K562 (cell line): Measurements from ENCODE around the gene CDC25B. TPM values are rescaled to one million over a fixed set of nuclear protein-coding genes. Genes with fewer than 3 reads are reported as not detected.

Experiments
- COPS2 ChIP-seq: fragments of 450-650 bp; conservative IDR thresholded peaks from 2 replicates; pipeline ENCODE4 v1.6.1; 2016; ENCODE audit warnings: mild to moderate bottlenecking, moderate library complexity
- EP300 ChIP-seq: IDR thresholded peaks from 2 replicates; pipeline ENCODE4 v1.6.1; 2012; ENCODE audit warnings: low read length, improper control_type of control experiment
- FOSL1 ChIP-seq: fragments of 200-800 bp; sonication (Bioruptor generic); conservative IDR thresholded peaks from 2 replicates; pipeline ENCODE4 v1.6.1; 2016; ENCODE audit warnings: missing genetic modification characterization, missing compliant biosample characterization
- HOXB6 ChIP-seq: fragments of 250-450 bp; sonication (Bioruptor Pico); IDR thresholded peaks from 2 replicates; pipeline ENCODE4 v1.5.1; 2022; ENCODE audit warnings: mild to moderate bottlenecking, borderline replicate concordance
- HSF4 ChIP-seq: fragments of 250-450 bp; sonication (Bioruptor Pico); IDR thresholded peaks from 2 replicates; pipeline ENCODE4 v2.1.2; 2022; ENCODE audit warnings: mild to moderate bottlenecking, moderate library complexity, borderline replicate concordance
- JUN ChIP-seq, 2 experiments: sonication (generic) in 1 of 2; formaldehyde crosslinking in 1 of 2; IDR thresholded peaks; 2 replicates each; pipeline versions ENCODE4 v1.6.1 to v1.8.0; 2012 to 2022; ENCODE audit warnings: borderline replicate concordance in 2 of 2, mild to moderate bottlenecking in 2 of 2, improper control_type of control experiment in 1 of 2, low read depth in 1 of 2, low read length in 1 of 2, missing genetic modification reagents in 1 of 2
- KAT7 ChIP-seq: sonication (generic); formaldehyde crosslinking; IDR thresholded peaks from 2 replicates; pipeline ENCODE4 v1.8.0; 2022; ENCODE audit warnings: missing genetic modification reagents, mild to moderate bottlenecking, borderline replicate concordance
- KLF16 ChIP-seq: IDR thresholded peaks from 2 replicates; pipeline ENCODE4 v1.6.1; 2016; ENCODE audit warnings: antibody characterized with exemption
- MAFK ChIP-seq: IDR thresholded peaks from 2 replicates; pipeline ENCODE4 v1.6.1; 2011; ENCODE audit warnings: low read length, improper control_type of control experiment
- MBD2 ChIP-seq: sonication (generic); IDR thresholded peaks from 2 replicates; pipeline ENCODE4 v1.6.1; 2016; ENCODE audit warnings: low read depth, borderline replicate concordance
- MEF2D ChIP-seq: conservative IDR thresholded peaks from 2 replicates; pipeline ENCODE4 v1.6.1; 2016; ENCODE audit warnings: low read depth, missing genetic modification characterization, missing compliant biosample characterization
- NELFE ChIP-seq: IDR thresholded peaks from 2 replicates; pipeline ENCODE4 v1.6.1; 2011; ENCODE audit warnings: mild to moderate bottlenecking; ENCODE audit not compliant: insufficient read depth, insufficient read length
- NFIC ChIP-seq: fragments of 450-650 bp; IDR thresholded peaks from 2 replicates; pipeline ENCODE4 v1.6.1; 2017; ENCODE audit warnings: mild to moderate bottlenecking, inconsistent platforms
- NRF1 ChIP-seq, 2 experiments: fragments of 450-650 bp; IDR thresholded peaks in 1 of 2; conservative IDR thresholded peaks in 1 of 2; 2 replicates each; pipeline ENCODE4 v1.6.1; 2014; ENCODE audit warnings: mild to moderate bottlenecking in 2 of 2
- PHF8 ChIP-seq: fragments of 200-600 bp; sonication (generic); IDR thresholded peaks from 2 replicates; pipeline ENCODE4 v1.6.1; 2012; ENCODE audit warnings: mixed run types, mild to moderate bottlenecking, inconsistent platforms, low read length, moderate library complexity, borderline replicate concordance
- SIX5 ChIP-seq, 2 experiments: IDR thresholded peaks; 2 replicates each; pipeline ENCODE4 v1.6.1; 2011; ENCODE audit warnings: low read length in 2 of 2, borderline replicate concordance in 1 of 2, low read depth in 1 of 2, mild to moderate bottlenecking in 1 of 2, moderate library complexity in 1 of 2; ENCODE audit not compliant: insufficient read depth in 1 of 2
- TEAD1 ChIP-seq, 2 experiments: fragments of 450-650 bp in 1 of 2; sonication (generic) in 1 of 2; formaldehyde crosslinking; IDR thresholded peaks; 2 replicates each; pipeline versions ENCODE4 v1.4.0 to v1.8.0; 2020 to 2022; ENCODE audit warnings: mild to moderate bottlenecking in 2 of 2, missing genetic modification reagents in 1 of 2
- ZBTB7A ChIP-seq: IDR thresholded peaks from 2 replicates; pipeline ENCODE4 v1.6.1; 2011; ENCODE audit warnings: low read depth, mild to moderate bottlenecking, low read length, moderate library complexity, borderline replicate concordance; ENCODE audit not compliant: control insufficient read depth
- ZC3H8 ChIP-seq: fragments of 450-650 bp; IDR thresholded peaks from 2 replicates; pipeline ENCODE4 v1.6.1; 2017
- polyA plus RNA-seq, 8 experiments: library from polyadenylated mRNA; depleted of rRNA in 4 of 8; stranded (reverse) in 5 of 8; unstranded in 3 of 8; fragments of >200 nt; fragmentation: Nextera tagmentation in 2 of 8; fragmentation: Illumina TruSeq in 1 of 8; extraction: Ambion mirVana in 2 of 8; extraction: Trizol in 1 of 8; gene quantifications; 2 replicates each; pipeline versions ENCODE4 v1.2.1 to v1.2.3, GENCODE V29; 2011 to 2014; ENCODE audit warnings: inconsistent platforms in 1 of 8, missing spikeins in 1 of 8
- total RNA-seq, 7 experiments: library from RNA; depleted of rRNA in 6 of 7; stranded (reverse); fragments of >200 nt in 6 of 7; fragmentation: Illumina TruSeq in 2 of 7; extraction: Trizol in 2 of 7; gene quantifications; 2 replicates each; pipeline versions ENCODE4 v1.2.1 to v1.2.3, GENCODE V29; 2011 to 2021; ENCODE audit warnings: low replicate concordance in 1 of 7
- TF ChIP-seq, protein P1 (sequence below): fragments of 450-650 bp; IDR thresholded peaks from 2 replicates; pipeline ENCODE4 v1.6.1; 2016; ENCODE audit warnings: mild to moderate bottlenecking
- TF ChIP-seq, protein P2 (sequence below): fragments of 450-650 bp; IDR thresholded peaks from 2 replicates; pipeline ENCODE4 v1.6.1; 2014; ENCODE audit warnings: low read depth, mild to moderate bottlenecking, moderate library complexity, borderline replicate concordance
- TF ChIP-seq, protein P3 (sequence below): fragments of 250-450 bp; sonication (Bioruptor Pico); IDR thresholded peaks from 2 replicates; pipeline ENCODE4 v1.5.0; 2021; ENCODE audit warnings: mild to moderate bottlenecking, moderate library complexity

Gene CDC25B
- total and polyA plus RNA-seq, 9 of the 15 experiments (the other 6 are each of a cell fraction or from before 2014, with no cell fraction given) = 2.3 to 35.7 (median 9.5) TPM

DNA sequence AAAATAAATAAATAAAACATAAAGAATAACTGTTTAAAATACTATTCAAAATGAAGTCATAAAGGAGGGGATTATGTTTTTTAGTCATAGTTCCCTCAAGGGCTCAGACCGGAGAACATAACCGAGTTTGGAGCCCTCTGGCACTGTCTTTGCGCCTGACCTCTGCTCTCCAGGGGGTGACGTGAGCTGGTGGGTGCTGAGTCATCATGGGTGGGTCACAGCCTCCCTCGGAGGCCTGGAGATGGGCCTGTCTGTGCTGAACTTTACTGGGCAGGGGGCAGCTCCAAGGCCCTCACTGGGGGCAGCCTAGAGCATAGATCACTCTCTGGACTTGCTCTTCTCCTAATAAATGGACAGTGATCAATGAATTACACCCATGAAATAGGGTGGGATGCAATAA is 47.4 kb downstream of the CDC25B start (continued):
- TF ChIP-seq FOSL1 = peak; percentile 77
- TF ChIP-seq PHF8 = no peak
- TF ChIP-seq KAT7 = no peak
- TF ChIP-seq, protein P1, sequence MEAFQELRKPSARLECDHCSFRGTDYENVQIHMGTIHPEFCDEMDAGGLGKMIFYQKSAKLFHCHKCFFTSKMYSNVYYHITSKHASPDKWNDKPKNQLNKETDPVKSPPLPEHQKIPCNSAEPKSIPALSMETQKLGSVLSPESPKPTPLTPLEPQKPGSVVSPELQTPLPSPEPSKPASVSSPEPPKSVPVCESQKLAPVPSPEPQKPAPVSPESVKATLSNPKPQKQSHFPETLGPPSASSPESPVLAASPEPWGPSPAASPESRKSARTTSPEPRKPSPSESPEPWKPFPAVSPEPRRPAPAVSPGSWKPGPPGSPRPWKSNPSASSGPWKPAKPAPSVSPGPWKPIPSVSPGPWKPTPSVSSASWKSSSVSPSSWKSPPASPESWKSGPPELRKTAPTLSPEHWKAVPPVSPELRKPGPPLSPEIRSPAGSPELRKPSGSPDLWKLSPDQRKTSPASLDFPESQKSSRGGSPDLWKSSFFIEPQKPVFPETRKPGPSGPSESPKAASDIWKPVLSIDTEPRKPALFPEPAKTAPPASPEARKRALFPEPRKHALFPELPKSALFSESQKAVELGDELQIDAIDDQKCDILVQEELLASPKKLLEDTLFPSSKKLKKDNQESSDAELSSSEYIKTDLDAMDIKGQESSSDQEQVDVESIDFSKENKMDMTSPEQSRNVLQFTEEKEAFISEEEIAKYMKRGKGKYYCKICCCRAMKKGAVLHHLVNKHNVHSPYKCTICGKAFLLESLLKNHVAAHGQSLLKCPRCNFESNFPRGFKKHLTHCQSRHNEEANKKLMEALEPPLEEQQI = 0 out of 2 replicates have a peak, but pooled peaks have one; percentile 21
- TF ChIP-seq ZC3H8 = no peak
- TF ChIP-seq ZBTB7A = peak; percentile 84; the same call in 1 of the 2 replicates
- no peak for TF ChIP-seq MBD2
- 0 out of 4 replicates have a peak, but pooled peaks of 1 of the 2 experiments have one; percentile 20 for TF ChIP-seq TEAD1 (CRISPR knock-in tag; IDR thresholded peaks at IDR 0.05)
- no peak for TF ChIP-seq KLF16
- TF ChIP-seq EP300 = peak; percentile 27; the same call in 1 of the 2 replicates
- TF ChIP-seq HOXB6 (CRISPR knock-in tag) = no peak
- no peak for TF ChIP-seq NELFE
- TF ChIP-seq, protein P2, sequence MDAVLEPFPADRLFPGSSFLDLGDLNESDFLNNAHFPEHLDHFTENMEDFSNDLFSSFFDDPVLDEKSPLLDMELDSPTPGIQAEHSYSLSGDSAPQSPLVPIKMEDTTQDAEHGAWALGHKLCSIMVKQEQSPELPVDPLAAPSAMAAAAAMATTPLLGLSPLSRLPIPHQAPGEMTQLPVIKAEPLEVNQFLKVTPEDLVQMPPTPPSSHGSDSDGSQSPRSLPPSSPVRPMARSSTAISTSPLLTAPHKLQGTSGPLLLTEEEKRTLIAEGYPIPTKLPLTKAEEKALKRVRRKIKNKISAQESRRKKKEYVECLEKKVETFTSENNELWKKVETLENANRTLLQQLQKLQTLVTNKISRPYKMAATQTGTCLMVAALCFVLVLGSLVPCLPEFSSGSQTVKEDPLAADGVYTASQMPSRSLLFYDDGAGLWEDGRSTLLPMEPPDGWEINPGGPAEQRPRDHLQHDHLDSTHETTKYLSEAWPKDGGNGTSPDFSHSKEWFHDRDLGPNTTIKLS = no peak
- TF ChIP-seq COPS2 = no peak
- 0 out of 4 replicates have a peak, but pooled peaks of 1 of the 2 experiments have one; percentile 16 for TF ChIP-seq NRF1 (conservative IDR thresholded peaks at IDR 0.05 in 1 of 2, IDR thresholded peaks at IDR 0.05 in 1 of 2)
- no peak for TF ChIP-seq MEF2D (tag)
- TF ChIP-seq NFIC = no peak
- TF ChIP-seq JUN (IDR thresholded peaks at IDR 0.05; ENCODE audit: borderline replicate concordance, low read depth, low read length) = peak; percentile 84
- no peak for TF ChIP-seq JUN (CRISPR knock-in tag; IDR thresholded peaks at IDR 0.05; ENCODE audit: borderline replicate concordance)
- TF ChIP-seq, protein P3, sequence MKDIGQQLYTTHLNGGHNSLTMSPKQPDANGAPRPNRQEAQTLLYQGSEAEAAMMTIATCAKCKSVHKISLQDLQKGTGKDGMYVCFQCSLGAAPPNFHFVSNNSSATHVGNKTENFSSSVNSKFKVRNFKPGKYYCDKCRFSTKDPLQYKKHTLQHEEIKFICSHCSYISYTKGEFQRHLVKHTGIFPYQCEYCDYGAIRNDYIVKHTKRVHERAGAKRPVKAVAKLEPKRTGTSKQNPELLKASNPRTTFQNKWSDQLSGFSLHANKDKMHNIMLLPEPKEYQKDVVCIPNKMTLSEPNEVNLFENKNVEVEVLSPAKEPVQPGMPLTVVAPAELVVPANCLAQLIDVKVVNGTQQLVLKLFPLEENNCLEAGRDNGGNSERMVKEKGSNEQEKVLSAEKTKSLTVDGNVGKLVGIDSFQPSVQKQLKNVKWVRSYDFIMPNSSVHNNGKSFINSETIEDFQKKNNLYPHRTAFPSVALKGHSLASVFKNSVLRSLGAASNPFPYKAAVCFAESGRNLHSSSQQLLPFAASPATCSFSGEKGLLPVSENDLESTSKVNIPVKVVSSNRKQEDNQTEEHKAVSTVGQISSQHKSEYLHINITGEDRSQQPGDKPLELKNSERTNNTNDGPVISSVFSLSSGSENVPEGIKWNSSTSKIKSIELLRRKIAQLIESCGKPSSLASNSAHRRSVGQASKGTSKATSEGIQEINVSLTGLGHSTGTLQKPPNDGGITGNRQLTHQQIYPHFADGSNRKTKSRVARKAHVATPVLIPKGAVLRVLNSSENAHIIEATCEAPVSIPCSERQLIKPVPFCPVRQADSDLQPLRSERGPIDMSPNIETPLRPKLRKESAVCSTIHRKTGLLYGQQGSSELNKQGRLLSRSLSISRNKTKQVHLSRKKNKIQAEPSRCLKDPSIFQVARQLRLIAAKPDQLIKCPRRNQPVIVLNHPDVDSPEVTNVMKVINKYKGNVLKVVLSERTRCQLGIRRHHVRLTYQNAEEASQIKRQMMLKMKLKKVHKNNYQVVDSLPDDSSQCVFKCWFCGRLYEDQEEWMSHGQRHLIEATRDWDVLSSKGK (CRISPR knock-in tag) = no peak
- no peak for TF ChIP-seq HSF4
- no peak for TF ChIP-seq SIX5 (IDR thresholded peaks at IDR 0.05; ENCODE audit: borderline replicate concordance in 1 of 2, insufficient read depth in 1 of 2, low read depth in 1 of 2, low read length in 2 of 2)
- peak; percentile 87 for TF ChIP-seq MAFK
